GM10248 (cell line): Measurements from ENCODE around the gene ZCCHC14.

Experiments used
- CTCF ChIA-PET: fragments of 300-600 bp; sonication (Branson Sonifier 250); formaldehyde crosslinking; extraction: SDS; loops from one replicate; lab custom pipeline; 2021; ENCODE audit warnings: antibody characterized with exemption; lab: Yijun Ruan, JAX
- POLR2A ChIA-PET: fragments of 350-650 bp; sonication (Branson Sonifier 250); formaldehyde crosslinking; extraction: SDS; loops from one replicate; lab custom pipeline; 2020; ENCODE audit warnings: antibody characterized with exemption; lab: Yijun Ruan, JAX
- DNase-seq: peaks from one replicate; pipeline ENCODE4 v3.0.0; 2012; ENCODE audit errors: extremely low spot score
- TF ChIP-seq, protein P1 (sequence below): IDR thresholded peaks from 2 replicates; pipeline ENCODE4 v1.5.1; 2012; ENCODE audit warnings: mild to moderate bottlenecking, low read depth; ENCODE audit errors: extremely low read depth, missing control alignments, control extremely low read depth

The ZCCHC14 gene

DNA sequence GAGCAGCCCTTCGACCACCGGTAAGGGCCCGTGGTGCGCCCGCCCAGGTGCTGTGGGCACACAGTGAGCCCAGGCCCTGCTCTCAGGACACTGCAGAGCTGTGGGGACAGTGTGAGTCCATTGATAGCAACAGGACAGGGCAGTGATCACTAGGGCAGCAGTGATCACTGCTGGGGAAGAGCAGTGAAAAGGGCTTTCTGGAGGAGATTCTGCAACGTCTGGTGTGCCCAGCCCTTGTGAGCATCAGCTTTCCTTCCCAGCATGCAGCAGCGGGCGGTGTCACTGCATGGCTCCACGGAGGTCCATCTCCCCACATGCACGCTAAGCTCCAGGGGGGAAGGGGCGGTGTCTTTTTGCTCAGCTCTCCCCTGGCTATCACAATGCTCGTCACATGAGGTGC lies 68.6 kb downstream of the ZCCHC14 start:
- CTCF ChIA-PET, result interaction anchor here (1.6 kb wide), 1 partner anchor 14 kb away, joined by 3 read pairs; no protein-coding TSS in a partner anchor
- POLR2A ChIA-PET, result no interaction called here
- no peak for DNase-seq
- TF ChIP-seq, protein P1, sequence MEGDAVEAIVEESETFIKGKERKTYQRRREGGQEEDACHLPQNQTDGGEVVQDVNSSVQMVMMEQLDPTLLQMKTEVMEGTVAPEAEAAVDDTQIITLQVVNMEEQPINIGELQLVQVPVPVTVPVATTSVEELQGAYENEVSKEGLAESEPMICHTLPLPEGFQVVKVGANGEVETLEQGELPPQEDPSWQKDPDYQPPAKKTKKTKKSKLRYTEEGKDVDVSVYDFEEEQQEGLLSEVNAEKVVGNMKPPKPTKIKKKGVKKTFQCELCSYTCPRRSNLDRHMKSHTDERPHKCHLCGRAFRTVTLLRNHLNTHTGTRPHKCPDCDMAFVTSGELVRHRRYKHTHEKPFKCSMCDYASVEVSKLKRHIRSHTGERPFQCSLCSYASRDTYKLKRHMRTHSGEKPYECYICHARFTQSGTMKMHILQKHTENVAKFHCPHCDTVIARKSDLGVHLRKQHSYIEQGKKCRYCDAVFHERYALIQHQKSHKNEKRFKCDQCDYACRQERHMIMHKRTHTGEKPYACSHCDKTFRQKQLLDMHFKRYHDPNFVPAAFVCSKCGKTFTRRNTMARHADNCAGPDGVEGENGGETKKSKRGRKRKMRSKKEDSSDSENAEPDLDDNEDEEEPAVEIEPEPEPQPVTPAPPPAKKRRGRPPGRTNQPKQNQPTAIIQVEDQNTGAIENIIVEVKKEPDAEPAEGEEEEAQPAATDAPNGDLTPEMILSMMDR, result no peak

- TF ChIP-seq, protein P1, result no peak
- DNase-seq, result no peak
- ChIA-PET POLR2A (no interaction called here), CTCF (no interaction called here)
These were observed 69.4 kb downstream of the ZCCHC14 start for GRCh38 chr16:87423429-87423828.

- ChIA-PET CTCF (no interaction called here), POLR2A (interaction anchor here (0.9 kb wide), 1 partner anchor 23 kb away, joined by 3 read pairs; no protein-coding TSS in a partner anchor)
- TF ChIP-seq, protein P1, result no peak
- DNase-seq, result no peak
These were observed 70.7 kb downstream of the ZCCHC14 start for GRCh38 chr16:87422106-87422505.

DNA sequence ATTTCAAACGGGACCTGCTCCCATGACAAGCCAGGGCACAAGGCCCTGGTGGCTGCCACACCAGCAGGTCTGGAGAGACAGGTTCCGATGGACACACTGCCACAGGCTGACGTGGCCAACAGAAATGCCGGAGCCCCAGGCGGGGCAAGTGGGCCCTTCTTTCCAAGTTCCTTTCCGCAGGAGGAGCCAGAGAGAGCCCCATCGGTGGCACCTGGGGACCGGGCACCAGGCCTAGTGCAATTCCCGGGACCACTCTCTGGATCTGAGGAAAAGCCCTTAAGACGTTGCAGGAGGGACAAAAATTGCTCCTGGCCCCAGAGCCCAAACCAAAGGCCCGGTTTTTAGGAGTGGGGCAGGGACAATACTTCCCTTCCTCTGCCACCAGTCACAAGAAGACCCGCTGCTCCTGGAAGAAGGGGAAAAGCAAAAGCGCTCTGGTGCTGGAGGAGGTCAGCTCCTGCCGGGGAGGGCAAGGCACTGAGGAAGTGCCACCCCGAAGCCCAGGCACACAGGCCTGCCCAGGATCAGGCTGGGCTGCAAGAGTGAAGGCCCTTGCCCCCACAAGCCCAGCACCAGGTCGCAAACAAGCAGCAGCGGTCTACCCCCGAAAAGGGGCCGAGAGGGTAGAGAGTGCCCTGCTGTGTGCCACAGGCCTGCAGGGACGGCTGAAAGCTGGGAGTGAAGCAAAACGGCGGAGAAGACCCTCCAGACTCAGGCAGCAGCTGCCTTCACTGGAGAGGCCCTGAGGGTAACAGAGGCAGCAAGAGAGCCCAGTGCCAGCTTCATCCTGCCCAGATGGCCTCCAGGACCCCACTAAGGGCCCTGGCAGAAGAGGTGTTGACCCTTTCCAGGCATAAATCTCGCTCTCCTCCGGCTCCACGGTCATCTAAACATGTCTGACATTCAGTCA lies 71.6 kb downstream of the ZCCHC14 start:
- TF ChIP-seq, protein P1, result no peak
- POLR2A ChIA-PET, result interaction anchor here (0.5 to 0.9 kb wide), 2 partner anchors 21 to 22 kb away, joined by 3 to 4 read pairs; no protein-coding TSS in a partner anchor
- CTCF ChIA-PET, result interaction anchor here (0.7 to 1.0 kb wide), 2 partner anchors 18 to 96 kb away, joined by 3 read pairs; no protein-coding TSS in a partner anchor
- DNase-seq, result no peak

GRCh38 chr16:87420026-87421002 lies 72.5 kb downstream of the ZCCHC14 start:
- ChIA-PET CTCF (interaction anchor here (0.7 to 1.0 kb wide), 2 partner anchors 18 to 95 kb away, joined by 3 read pairs; no protein-coding TSS in a partner anchor), POLR2A (interaction anchor here (0.5 kb wide), 1 partner anchor 20 kb away, joined by 4 read pairs; no protein-coding TSS in a partner anchor)
- no peak for DNase-seq
- TF ChIP-seq, protein P1, result no peak
